Gastroesophageal sphincter (tissue), 3 donors: ENCODE measurements around the gene RERE.

ENCODE experiments used
- EP300 ChIP-seq: sonication (generic); formaldehyde crosslinking; IDR thresholded peaks from one replicate; pipeline ENCODE4 v1.6.1; 2017; ENCODE audit warnings: antibody characterized with exemption, mild to moderate bottlenecking
- POLR2A ChIP-seq, 2 donors: fragments of 450-650 bp; IDR thresholded peaks; one replicate each; pipeline ENCODE4 v1.6.1; 2017; ENCODE audit warnings: antibody characterized with exemption in 2 of 2, mild to moderate bottlenecking in 2 of 2, moderate library complexity in 1 of 2
- POLR2AphosphoS5 ChIP-seq: sonication (generic); formaldehyde crosslinking; IDR thresholded peaks from one replicate; pipeline ENCODE4 v1.6.1; 2017; ENCODE audit warnings: antibody characterized with exemption
- TF ChIP-seq, protein P1 (sequence below), 4 experiments: fragments of 200-600 bp in 2 of 4; fragments of 450-650 bp in 2 of 4; sonication (generic) in 1 of 4; IDR thresholded peaks; one replicate each; pipeline ENCODE4 v1.5.1; 2017 to 2019; ENCODE audit warnings: antibody characterized with exemption in 4 of 4, mild to moderate bottlenecking in 2 of 4, moderate library complexity in 2 of 4

DNA sequence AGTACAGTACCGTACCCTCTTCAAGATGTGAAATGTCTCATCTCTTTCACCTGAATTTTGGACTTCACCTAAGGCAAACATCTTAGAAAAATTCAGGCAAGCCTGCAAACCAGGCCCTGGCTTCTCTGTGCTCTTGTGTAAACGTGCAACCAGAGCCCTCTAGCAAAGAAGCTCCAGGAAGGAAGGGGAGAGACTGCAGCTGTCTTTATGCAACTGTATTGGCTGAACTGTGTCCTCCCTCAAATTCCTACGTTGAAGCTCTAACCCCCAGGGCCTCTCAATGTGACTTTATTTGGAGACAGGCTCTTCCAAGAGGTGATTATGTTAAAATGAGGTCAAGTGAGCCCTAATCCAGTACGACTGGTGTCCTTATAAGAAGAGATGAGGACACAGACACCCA is 439.3 kb downstream of the RERE start:
- TF ChIP-seq, protein P1, sequence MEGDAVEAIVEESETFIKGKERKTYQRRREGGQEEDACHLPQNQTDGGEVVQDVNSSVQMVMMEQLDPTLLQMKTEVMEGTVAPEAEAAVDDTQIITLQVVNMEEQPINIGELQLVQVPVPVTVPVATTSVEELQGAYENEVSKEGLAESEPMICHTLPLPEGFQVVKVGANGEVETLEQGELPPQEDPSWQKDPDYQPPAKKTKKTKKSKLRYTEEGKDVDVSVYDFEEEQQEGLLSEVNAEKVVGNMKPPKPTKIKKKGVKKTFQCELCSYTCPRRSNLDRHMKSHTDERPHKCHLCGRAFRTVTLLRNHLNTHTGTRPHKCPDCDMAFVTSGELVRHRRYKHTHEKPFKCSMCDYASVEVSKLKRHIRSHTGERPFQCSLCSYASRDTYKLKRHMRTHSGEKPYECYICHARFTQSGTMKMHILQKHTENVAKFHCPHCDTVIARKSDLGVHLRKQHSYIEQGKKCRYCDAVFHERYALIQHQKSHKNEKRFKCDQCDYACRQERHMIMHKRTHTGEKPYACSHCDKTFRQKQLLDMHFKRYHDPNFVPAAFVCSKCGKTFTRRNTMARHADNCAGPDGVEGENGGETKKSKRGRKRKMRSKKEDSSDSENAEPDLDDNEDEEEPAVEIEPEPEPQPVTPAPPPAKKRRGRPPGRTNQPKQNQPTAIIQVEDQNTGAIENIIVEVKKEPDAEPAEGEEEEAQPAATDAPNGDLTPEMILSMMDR (IDR thresholded peaks at IDR 0.05): no peak
- TF ChIP-seq POLR2A (IDR thresholded peaks at IDR 0.05): no peak
- TF ChIP-seq EP300: no peak
- TF ChIP-seq POLR2AphosphoS5: no peak
